T-helper 1 cell (primary cell): ENCODE measurements around the gene RDX.
"Not testable (repeated sequence)": the region's sequence is repeated elsewhere in the genome, so short reads cannot be mapped to it uniquely, and the experiment has no call there.

ENCODE experiments used
- DNase-seq, 5 donors: peaks; one replicate each; pipeline ENCODE4 v3.0.0-alpha.2; 2012 to 2020

The RDX gene

DNA sequence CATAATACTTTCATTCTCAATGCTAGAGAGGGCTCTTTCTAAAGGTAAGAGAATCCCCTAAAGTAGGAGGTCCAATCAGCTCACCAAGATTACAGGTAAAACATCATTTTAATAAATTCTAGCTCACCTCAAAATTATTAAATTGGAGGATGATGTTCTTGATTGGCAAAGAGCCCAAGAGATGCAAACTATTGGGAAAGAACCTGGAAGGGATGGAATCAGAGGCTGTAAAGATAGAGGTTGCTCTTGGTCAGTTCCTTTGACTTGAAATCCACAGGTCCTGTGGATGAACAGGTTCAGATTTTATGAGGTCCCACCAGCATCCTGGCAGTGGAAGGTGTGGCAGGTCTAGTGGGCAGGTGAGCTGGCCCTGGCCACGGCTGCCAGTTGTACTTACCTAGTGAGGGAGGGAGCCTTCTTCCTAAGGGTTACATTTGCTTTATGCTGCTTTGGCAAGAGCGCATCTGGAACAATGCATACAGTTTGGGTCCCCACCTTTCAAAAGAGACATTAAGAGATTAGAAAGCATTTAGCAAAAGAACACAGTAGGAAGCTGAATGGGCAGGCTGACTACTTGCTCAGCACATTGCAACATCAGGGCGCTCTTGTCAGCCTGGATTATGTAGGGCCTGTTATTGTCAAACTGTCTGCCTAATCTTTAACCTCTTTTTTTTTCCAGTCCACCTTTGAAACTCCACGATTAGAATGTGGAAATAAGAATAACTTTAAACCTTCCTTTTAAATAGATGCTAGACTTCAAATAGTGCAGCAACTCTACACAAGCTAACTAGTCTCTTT is 97.0 kb downstream of the RDX start:
- no peak for DNase-seq

DNA sequence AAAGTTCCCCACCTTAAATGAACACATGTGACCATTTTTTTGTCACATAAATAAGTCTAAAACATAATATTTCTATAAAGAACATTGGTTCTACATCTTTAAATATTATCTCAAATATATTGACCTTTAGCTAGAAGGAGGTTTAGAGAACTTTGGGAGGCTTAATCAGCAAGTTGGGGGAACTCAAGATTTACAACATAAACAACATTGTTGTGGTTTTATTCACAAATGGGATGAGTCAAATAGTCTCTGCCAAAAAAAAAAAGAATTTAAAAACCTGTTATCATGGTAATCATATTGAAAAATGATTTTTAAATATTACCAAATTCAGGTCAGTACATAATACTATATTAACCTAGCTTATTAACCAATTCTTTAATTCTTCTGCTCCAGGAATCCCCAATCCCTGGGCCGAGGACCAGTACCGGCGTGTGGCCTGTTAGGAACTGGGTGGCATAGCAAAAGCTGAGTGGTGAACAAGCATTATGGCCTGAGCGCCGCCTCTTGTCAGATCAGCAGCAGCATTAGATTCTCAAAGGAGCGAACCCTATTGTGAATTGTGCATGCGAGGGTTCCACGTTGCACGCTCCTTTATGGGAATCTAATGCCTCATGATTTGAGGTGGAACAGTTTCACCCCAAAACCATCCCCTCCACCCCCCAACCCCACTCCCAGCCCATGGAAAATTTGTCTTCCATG is 98.2 kb downstream of the RDX start:
- no peak for DNase-seq

DNA sequence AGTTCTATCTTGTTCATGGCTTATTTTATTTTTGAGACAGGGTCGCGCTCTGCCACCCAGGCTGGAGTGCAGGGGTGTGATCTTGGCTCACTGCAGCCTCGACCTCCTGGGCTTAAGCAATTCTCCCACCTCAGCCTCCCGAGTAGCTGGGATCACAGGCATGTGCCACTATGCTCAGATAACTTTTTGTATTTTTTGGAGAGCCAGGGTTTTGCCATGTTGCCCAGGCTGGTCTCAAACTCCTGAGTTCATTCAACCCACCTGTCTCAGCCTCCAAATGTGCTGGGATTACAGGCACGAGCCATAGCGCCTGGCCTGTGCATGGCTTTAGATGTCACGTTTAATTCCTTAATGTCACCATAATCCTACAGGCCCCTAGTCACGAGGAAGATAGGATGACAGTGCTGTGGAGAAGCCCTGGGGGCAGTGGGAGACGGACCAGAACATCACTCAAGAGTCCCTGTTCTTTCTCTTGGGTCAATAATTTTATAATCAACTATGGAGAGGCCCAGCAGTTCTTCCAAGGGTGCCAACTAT is 99.5 kb downstream of the RDX start:
- no peak for DNase-seq

DNA sequence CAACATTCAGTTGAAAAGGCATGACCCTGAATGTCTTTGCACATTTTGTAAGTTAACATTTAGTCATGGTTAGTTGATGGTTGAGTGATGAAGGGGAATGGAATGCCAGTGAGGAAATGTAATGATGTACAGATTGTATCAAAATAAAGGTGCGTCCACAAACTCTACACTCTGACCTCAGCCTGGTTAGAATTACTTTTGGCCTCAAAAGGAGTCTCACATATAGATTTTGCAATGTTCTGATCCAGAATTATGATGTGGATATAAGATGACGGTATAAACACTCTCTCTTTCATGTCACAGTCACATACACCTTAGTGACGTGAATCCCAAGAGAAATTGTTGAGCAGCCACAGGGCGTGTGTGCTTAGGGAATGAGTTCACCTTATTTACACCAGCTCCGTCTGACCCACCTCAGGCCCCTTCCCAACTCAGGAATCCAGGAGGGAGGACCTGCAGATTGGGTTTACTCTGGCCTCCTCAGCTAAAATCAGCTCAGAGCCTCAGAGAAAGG is 100.1 kb downstream of the RDX start:
- DNase-seq, result no peak

DNA sequence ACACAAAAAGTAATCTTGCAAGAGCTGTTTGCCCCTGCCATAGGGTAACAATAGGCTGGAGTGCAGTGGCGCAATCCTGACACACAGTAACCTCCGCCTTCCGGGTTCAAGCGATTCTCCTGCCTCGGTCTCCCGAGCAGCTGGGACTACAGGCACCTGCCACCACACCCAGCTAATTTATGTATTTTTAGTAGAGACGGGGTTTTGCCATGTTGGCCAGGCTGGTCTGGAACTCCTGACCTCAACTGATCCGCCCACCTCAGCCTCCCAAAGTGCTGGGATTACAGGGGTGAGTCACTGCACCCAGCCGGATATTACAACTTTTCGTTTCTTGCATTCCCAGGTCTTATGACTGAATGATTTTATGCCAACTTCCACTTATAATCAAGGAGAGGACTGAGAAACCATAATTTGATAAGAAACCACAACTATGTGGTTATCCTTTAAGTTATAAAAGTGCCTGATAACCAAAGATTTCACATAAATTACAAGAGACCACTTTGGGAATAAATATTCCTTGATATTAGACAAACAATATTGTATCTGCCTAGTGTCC is 102.1 kb downstream of the RDX start:
- not testable (repeated sequence) for DNase-seq

DNA sequence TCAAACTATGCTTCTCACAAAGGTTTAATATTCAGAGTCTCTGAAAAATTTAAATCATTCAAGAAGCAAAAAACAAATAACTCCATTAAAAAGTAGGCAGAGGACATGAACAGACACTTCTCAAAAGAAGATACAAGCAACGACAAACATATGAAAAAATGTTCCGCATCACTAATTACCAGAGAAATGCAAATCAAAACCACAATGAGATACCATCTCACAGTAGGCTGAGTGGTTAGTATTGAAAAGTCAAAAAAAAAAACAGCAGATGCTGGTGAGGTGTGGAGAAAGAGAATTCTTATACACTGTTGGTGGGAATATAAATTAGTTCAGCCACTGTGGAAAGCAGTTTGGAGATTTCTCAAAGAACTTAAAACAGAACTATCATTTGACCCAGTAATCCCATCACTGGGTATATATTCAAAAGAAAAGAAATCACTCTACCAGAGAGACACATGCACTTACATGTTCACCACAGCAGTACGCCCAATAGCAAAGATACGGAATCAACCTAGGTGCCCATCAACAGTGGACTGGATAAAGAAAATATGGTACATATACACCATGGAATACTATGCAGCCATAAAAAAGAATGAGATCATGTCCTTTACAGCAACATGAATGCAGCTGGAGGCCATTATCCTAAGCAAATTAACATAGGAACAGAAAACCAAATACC is 103.7 kb downstream of the RDX start:
- peak in 1 of 5 donors; percentile 33 for DNase-seq

DNA sequence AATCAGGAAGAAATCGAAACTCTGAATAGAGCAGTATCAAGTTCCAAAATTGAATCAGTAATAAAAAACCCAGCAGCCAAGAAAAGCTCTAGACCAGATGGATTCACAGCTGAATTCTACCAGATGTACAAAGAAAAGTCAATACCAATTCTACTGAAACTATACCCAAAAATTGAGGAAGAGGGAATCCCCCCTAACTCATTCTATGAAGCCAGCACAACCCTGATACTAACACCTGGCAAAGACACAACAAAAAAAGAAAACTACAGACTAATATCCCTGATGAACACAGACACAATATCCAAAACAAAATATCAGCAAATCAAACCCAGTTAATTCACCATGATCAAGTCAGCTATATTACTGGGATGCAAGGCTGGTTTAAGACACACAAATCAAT is 105.5 kb downstream of the RDX start:
- no peak for DNase-seq

DNA sequence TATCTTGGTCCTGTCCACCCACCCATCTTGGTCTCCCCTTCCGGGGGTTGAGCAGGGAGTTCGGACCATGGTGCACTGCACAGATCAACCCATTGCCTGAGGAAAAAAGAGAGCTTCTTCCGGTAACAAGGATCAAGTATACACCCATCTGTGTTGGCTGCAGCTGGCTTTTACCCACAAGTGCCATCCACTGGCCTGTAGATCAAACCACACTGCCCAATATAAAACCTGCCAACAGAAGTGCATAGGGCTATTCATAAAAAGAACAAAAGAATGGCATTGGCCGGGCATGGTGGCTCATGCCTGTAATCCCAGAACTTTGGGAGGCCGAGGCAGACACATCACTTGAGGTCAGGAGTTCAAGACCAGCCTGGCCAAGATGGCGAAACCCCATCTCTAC is 108.7 kb downstream of the RDX start:
- no peak for DNase-seq

DNA sequence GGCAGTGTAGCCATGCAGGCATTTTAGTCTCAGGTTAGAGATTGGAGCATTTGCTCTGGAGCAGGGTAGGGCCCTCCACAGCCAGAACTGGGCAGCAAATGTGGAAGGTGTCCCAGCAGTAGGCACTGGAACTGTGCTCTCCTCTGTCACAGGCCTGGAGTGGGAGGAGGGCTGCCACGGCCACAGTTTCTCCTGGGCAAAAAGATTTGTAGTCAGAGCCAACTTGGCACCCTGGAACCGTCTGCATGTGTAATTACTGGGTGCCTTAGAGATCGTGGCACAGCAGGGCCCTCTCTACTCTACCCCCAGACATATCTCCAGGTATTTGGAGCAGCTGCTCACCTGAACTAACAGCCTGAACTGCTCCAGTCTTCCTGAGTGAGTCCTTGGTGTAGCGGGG is 109.5 kb downstream of the RDX start:
- DNase-seq, result no peak

DNA sequence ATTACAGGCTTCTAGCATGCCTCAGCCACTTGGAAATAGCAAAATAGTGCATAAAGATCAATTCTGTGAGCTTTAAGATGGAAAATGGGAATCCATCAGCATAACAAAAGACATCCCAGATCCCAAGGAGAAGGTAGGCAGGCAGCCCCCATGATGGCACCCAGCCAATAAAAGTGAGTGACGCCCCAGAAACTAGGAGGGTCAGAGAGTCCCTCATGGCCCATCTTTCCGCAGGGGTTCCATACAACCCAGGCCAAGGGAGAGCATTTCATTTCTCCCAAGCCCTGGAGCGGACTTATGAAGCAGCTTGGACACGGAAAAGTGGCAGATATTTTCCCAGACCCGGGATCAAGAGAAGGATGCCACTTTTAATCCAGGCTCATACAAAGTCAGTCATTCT is 110.0 kb downstream of the RDX start:
- DNase-seq, result no peak

DNA sequence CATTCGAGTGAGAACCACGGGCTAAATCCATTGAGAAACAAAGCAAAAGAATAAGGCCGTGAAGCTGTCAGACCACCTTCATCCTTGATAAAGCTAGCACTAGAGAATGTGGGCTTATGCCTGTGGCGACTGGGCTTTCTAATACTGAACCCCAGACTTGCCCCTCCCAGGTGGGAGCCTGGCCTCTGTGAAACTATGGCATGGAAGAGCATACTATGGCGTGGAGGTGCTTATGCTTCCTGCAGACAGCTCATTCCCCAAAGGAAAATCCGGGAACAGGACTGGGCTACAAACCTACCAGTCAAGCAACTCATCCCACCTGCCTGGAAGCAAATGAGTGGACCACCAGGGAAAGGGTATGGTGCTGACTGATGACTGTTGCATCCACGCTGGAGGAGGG is 110.8 kb downstream of the RDX start:
- DNase-seq, result no peak

DNA sequence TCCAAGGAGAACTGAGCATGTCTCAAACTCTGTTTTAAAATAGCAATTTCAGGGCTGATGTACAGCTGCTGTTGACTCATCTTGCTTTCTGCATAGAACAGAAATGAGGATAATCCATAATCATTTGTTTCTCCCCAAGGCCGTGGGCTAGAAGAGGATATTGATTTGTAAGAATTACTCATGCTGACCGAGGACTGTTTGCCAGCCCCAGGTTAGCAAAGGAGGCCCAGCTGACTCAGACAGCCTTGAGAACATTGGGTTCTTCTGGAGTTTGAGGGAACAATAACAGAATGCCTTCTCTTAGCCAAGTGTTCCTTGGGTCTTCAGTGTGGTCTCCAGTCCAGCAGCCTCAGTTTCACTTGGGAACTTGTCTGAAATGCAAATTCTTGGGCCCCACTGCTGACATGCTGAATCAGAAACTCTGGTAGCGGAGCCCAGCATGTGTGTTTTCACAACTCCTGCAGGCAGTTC is 111.3 kb downstream of the RDX start:
- DNase-seq, result no peak

DNA sequence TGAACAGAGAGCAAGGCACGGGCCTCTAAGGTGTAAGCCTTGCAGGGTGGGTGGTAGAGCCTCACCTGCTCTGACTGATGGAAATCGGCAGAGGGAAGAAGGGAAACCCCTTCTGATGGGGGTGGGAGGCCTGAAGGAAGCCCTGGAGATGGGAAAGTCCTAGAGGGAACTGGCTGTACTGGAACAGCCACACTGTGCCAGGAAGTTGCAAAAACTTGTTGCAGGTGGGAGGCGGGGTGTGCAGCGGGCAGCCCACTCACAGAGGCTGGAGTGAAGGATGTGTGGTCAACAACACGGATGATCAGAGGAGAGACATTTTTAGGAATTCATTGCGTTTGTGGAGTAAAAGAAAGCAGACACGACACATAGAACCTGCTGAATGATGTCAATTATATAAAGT is 112.0 kb downstream of the RDX start:
- no peak for DNase-seq

DNA sequence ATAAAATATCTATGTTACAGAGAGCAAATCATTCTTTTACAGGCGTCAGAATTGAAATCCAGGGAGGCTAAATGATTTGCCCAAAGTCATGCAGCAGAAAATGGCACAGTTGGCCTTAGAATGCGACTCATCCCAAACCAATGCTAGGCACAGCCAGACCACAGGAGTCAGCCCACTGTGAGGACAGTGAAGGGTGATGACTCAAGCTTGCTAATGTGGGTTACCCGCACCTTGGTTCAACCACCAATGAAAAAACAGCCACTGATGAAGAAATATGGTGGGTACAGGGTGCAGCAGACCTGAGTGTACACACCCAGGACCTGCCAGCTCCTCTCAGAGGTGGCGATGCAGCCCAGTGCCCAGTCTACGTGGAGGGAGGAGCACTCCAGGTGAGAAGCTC is 113.5 kb downstream of the RDX start:
- DNase-seq, result no peak

DNA sequence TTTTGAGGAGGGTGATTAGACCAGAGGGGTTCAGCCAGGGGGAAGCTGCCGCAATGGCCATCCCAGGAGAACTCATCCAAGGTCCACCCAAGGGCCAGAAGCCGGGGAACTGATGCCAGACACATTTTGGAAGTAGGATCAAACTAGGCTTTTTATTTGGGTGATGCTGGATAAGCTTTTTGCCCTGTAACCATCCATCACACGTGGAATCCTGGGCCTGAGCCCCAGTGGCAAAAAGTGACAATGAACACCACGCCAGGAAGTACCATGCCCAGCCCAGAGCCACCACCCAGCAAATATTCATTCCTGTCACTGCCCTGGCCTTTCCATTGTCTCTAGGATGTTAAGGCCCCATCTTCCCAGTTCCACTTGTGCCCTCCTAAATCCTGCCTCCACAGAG is 117.3 kb downstream of the RDX start:
- no peak for DNase-seq

DNA sequence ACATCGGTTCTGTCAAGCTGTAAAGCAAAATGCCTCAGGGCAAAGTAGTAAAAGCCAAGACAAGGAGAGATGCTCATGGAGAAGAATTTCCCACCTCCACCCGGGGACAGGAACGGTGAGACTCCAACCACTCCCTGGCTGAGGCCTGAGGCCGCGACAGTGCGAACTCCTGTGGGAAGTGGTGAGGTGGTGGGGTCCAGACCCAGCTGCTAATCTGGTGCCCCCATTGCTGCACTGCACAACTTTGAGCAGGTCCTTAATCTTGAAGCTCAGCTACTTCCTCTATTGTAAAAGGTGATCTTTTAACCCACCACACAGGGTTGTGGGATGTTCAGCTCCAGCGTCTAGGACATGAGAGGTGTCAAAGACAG is 119.3 kb downstream of the RDX start:
- no peak for DNase-seq

DNA sequence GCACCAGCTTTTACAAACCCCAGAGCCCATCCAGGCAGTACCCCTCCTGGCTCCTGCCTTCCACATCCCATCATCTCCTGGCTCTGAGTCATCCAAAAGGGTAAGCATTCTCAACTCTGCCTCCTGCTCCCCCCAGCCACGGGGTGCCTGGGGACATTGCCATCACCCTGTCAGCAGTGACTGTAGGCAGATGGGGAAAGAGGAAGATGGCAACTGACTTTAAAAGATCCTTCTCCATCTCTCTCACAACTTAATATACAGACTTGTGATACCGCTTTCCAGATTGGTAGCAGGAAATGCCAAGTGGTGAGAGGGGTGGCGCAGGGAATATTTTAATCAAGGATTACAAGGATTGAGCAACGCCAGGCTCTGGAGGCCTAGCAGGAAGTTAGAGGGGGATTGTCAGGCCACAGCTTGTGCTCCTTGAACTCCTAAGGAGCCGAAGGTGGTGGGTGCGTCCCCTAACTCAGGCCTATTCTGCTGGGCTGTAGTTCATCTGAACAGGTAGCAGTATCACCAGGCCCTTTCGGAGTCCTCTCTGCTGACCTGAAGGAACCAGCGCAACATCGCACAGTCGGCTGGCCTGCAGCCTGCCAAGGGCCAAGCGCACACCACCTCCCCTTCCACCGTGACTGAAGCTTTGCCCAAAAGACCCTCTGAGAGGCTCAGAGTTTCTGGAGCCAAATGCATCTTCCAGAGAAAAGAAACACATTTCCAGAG is 119.9 kb downstream of the RDX start:
- no peak for DNase-seq

DNA sequence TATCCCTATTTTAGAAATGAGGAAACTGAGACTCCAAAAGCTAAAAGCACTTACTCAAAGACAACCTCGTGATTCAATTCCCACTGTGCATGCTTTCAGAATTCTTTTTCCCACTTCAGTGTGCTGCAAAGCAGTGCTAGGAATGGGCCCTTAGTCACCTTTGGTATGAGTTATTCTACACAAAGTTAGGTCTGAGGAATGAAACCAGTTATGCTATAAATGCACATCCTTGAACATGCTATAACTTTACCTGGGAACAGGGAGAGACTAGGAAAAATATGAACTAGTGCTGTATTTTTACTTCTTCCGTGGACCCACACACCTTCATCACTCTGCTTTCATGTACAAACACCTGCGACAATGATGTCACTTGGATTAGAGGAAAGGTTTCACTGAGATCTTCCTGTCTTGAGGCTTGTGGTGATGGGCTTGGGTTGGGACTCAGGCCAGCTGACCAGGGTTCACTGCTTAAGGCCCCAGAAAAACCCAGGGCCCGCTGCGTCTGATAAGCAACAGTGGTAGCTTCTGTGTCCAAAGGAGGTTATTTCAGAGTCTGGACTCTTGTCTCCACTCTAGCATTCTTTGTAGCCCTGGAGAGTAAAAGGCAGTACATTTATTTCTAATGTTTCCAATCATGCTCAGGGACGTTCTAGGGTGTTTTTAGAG is 121.6 kb downstream of the RDX start:
- DNase-seq, result no peak

DNA sequence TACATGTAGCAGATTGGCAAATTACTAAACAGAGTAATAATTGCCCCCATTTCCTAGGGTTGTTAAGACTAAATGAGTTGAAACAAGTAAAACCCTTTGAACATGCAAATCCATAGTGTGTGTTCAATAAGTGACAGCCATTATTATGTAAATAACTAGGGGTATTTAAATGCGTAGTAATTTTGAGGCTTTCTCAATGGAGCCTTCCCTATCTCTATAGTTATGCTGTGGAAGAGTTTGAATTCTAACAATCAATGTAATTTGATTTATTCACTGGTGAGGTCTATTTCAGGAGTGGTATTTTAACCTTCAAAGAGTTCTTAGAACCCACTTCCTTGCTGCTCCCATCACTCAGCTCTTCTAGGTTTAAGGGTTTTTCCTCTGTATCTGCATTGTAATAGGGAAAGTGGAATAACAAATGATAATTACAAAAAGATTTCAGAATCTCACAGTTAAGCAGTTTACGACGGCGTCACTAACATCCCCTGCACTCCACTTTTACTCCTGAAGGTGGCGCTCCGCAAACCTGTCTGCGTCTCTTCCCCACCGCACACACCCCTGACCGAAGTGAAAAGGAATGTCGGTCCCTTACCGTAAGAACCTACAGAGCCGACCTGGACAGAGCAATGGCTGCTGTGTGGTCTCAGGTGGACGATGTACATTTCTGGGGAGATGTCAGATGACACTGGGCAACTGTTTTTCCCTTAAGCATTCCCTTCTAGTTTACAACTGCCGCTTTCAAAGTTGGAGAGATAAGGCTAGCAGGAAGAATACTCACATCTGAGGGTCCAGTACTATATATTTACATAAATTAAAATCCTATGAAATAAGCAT is 122.4 kb downstream of the RDX start:
- DNase-seq, result peak; percentile 16 to 47 (median 28)

DNA sequence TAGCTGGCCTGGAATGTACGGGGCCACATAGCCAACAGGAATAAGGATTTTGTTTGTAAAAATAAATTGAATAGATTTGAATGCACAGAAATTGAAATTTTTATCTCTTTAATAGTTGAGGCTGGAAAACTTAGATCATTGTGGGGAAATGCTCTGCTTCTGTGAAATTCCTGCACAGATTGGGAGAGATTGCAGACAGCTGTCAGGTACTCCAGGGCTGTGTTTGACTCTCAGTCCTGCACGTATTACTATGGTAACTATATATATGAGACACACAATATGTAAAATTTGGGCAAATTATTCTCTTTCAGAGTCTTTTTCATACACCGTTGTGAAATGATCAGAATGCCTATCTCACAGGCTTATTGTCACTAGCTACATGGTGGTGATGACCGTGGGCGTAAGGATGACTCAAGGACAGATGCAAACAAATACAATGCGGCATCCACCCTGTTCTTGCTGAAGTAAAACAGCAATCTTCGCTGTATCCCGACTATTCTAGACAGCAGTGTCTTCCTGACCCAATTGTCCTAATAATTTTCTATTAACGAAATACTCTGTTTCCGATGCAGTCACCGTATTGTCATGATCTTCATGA is 123.8 kb downstream of the RDX start:
- no peak for DNase-seq
